OCI-LY7 (cell line): ENCODE results near the gene ASCC1. TPM values are rescaled to one million over a fixed set of nuclear protein-coding genes. Genes with fewer than 3 reads are reported as not detected.
"Not testable (repeated sequence)": the region's sequence is repeated elsewhere in the genome, so short reads cannot be mapped to it uniquely, and the experiment has no call there.

Source experiments
- BruUV-seq: library from RNA; stranded (reverse); fragments of 400-500 nt; replicated peaks from 2 replicates; lab custom pipeline; 2021; lab: Mats Ljungman, UMichigan
- CTCF ChIA-PET: fragments of 300-600 bp; sonication (Branson Sonifier 250); formaldehyde crosslinking; loops from one replicate; lab custom pipeline; 2022; ENCODE audit warnings: antibody characterized with exemption; ENCODE audit not compliant: unreplicated experiment; lab: Charles Lee
- POLR2A ChIA-PET: fragments of 300-600 bp; sonication (Branson Sonifier 250); formaldehyde crosslinking; loops from one replicate; lab custom pipeline; 2022; ENCODE audit warnings: antibody characterized with exemption; lab: Charles Lee
- DNase-seq: peaks from one replicate; pipeline ENCODE4 v3.0.0-alpha.2; 2015; ENCODE audit warnings: low spot score
- H2AFZ ChIP-seq: fragments of 200-600 bp; sonication (generic), shearing (Covaris generic); 2 replicates; pipeline ENCODE4 v1.6.1; 2014; ENCODE audit warnings: mild to moderate bottlenecking, antibody characterized with exemption, low read length, moderate library complexity
- H3K27ac ChIP-seq: fragments of 200-600 bp; sonication (generic); 2 replicates; pipeline ENCODE4 v1.5.1; 2014; ENCODE audit warnings: mixed run types, low read depth, mild to moderate bottlenecking, moderate library complexity, low read length, inconsistent platforms; ENCODE audit not compliant: poor library complexity, severe bottlenecking
- H3K36me3 ChIP-seq: fragments of 200-600 bp; sonication (generic); 2 replicates; pipeline ENCODE4 v1.6.1; 2014; ENCODE audit warnings: mild to moderate bottlenecking, antibody characterized with exemption, low read length, moderate library complexity, mixed read lengths; ENCODE audit not compliant: insufficient read depth
- H3K4me1 ChIP-seq: fragments of 200-600 bp; sonication (generic); 2 replicates; pipeline ENCODE4 v1.5.1; 2014; ENCODE audit warnings: mild to moderate bottlenecking, low read length; ENCODE audit not compliant: insufficient read depth, poor library complexity, severe bottlenecking
- H3K4me2 ChIP-seq: fragments of 200-600 bp; sonication (generic); 2 replicates; pipeline ENCODE4 v1.6.1; 2014; ENCODE audit warnings: mild to moderate bottlenecking, low read length
- H3K4me3 ChIP-seq: fragments of 200-600 bp; sonication (generic); 2 replicates; pipeline ENCODE4 v1.5.1; 2014; ENCODE audit warnings: mild to moderate bottlenecking, low read depth, low read length; ENCODE audit not compliant: poor library complexity, severe bottlenecking
- H3K79me2 ChIP-seq: fragments of 200-600 bp; sonication (generic); 2 replicates; pipeline ENCODE4 v1.6.1; 2016; ENCODE audit warnings: low read depth, mild to moderate bottlenecking, low read length, moderate library complexity, mixed read lengths; ENCODE audit not compliant: insufficient read depth
- H3K9me2 ChIP-seq: fragments of 200-600 bp; sonication (generic); 2 replicates; pipeline ENCODE4 v1.6.1; 2016; ENCODE audit warnings: mild to moderate bottlenecking, low read length, mixed read lengths; ENCODE audit not compliant: insufficient read depth
- H3K9me3 ChIP-seq: fragments of 200-600 bp; sonication (generic); 2 replicates; pipeline ENCODE4 v1.6.1; 2014; ENCODE audit warnings: mild to moderate bottlenecking, mixed run types, low read length, mixed read lengths
- H4K20me1 ChIP-seq: fragments of 200-600 bp; sonication (generic); 2 replicates; pipeline ENCODE4 v1.6.1; 2014; ENCODE audit warnings: mild to moderate bottlenecking, antibody characterized with exemption, low read length, moderate library complexity, mixed read lengths; ENCODE audit not compliant: insufficient read depth
- EZH2phosphoT487 ChIP-seq: fragments of 200-600 bp; sonication (generic); IDR thresholded peaks from 2 replicates; pipeline ENCODE4 v1.6.1; 2018; ENCODE audit warnings: low read depth, borderline replicate concordance, mild to moderate bottlenecking, mixed run types, antibody characterized with exemption, low read length, moderate library complexity, mixed read lengths
- intact Hi-C: fragments of 100-400 bp; cut with micrococcal nuclease; formaldehyde crosslinking; loops from one replicate; pipeline ENCODE4 v1.10.0; 2022; ENCODE audit not compliant: unreplicated experiment
- total RNA-seq, 2 experiments: library from RNA; depleted of rRNA in 1 of 2; stranded (reverse); fragments of >200 nt in 1 of 2; shearing (Covaris generic) in 1 of 2; gene quantifications; 2 replicates each; pipeline ENCODE4 v1.2.3, GENCODE V29; 2014 to 2022
- TF ChIP-seq, protein P1 (sequence below): fragments of 200-600 bp; sonication (generic); conservative IDR thresholded peaks from 2 replicates; pipeline ENCODE4 v1.5.1; 2014; ENCODE audit warnings: mild to moderate bottlenecking, antibody characterized with exemption, low read length, moderate library complexity, mixed read lengths

Gene ASCC1
- total RNA-seq, 2 experiments from 2014 or later, result 27.1 to 59.9 TPM

DNA sequence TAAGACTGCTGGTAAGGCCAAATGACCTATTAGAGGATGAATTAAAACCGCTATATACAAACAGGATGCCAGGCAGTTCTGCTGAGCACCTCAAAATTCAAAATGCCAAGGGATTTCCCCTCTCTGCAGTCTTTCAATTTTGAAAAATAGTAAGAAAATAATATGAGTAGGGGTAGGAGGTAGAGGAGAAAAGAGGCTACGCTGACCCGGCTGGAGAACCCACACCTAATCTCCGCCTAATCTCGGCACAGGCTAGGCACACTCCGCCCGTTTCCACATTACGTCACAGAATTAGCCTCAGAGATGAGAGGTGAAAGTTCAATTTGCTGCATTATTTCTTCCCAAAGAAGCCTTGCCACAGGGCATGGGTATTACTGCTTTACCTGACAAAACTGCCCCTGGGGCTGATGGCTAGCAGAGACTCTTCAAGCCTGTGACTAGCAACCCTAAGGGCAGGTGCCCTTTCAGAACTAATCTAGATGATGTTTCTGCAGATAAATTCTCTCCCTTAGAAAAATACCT is 106.4 kb downstream of the ASCC1 start:
- no peak for DNase-seq
- TF ChIP-seq, protein P1, sequence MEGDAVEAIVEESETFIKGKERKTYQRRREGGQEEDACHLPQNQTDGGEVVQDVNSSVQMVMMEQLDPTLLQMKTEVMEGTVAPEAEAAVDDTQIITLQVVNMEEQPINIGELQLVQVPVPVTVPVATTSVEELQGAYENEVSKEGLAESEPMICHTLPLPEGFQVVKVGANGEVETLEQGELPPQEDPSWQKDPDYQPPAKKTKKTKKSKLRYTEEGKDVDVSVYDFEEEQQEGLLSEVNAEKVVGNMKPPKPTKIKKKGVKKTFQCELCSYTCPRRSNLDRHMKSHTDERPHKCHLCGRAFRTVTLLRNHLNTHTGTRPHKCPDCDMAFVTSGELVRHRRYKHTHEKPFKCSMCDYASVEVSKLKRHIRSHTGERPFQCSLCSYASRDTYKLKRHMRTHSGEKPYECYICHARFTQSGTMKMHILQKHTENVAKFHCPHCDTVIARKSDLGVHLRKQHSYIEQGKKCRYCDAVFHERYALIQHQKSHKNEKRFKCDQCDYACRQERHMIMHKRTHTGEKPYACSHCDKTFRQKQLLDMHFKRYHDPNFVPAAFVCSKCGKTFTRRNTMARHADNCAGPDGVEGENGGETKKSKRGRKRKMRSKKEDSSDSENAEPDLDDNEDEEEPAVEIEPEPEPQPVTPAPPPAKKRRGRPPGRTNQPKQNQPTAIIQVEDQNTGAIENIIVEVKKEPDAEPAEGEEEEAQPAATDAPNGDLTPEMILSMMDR, result no peak
- TF ChIP-seq EZH2phosphoT487, result no peak
- Histone ChIP-seq H3K4me2 (no peak overlapping the region), H2AFZ (no peak overlapping the region), H3K36me3 (peaks cover 5% of the 10 kb centered on the region; the same call in 1 of the 2 replicates), H3K27ac (no peak overlapping the region), H4K20me1 (no peaks in the 10 kb centered on the region), H3K4me1 (peaks cover 29% of the 10 kb centered on the region), H3K9me2 (no peaks in the 10 kb centered on the region), H3K9me3 (no peaks in the 10 kb centered on the region), H3K4me3 (no peak overlapping the region), H3K79me2 (no peaks in the 10 kb centered on the region)
- BruUV-seq, result no TSS peak
- ChIA-PET CTCF (no interaction called here), POLR2A (no interaction called here)
- intact Hi-C loops, result no loop called here

- CTCF ChIA-PET, result interaction anchor here (1.2 kb wide), 1 partner anchor 17 kb away, joined by 5 read pairs; no protein-coding TSS in a partner anchor
- BruUV-seq, result no TSS peak
- intact Hi-C loops, result no loop called here
- no peak overlapping the region for H3K4me2 ChIP-seq
- H3K4me3 ChIP-seq, result no peak overlapping the region
- peaks cover 5% of the 10 kb centered on the region; the same call in 1 of the 2 replicates for H3K36me3 ChIP-seq
- H3K4me1 ChIP-seq, result peaks cover 29% of the 10 kb centered on the region
- TF ChIP-seq, protein P1, result no peak
- no peak for TF ChIP-seq EZH2phosphoT487
- H4K20me1 ChIP-seq, result no peaks in the 10 kb centered on the region
- no peak for DNase-seq
- POLR2A ChIA-PET, result interaction anchor here (0.7 to 1.4 kb wide), 4 partner anchors 10 to 1386 kb away, joined by 3 read pairs; no protein-coding TSS in a partner anchor
- no peaks in the 10 kb centered on the region for H3K9me3 ChIP-seq
- H3K27ac ChIP-seq, result no peak overlapping the region
- H3K9me2 ChIP-seq, result no peaks in the 10 kb centered on the region
- no peaks in the 10 kb centered on the region for H3K79me2 ChIP-seq
- H2AFZ ChIP-seq, result no peak overlapping the region
These were observed 107.0 kb downstream of the ASCC1 start for GRCh38 chr10:72108830-72109635.

DNA sequence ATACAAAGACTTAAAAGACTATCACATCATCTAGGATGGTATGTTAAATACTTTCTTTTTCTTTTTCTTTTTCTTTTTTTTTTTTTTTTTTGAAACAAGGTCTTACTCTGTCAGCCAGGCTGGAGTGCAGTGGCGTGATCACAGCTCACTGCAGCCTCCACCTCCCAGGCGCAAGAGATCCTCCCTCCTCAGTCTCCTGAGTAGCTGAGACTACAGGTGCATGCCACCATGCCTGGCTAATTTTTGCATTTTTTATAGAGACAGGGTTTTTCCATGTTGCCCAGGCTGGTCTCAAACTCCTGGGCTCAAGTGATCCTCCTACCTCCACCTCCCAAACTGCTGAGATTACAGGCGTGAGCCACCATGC is 108.1 kb downstream of the ASCC1 start:
- POLR2A ChIA-PET, result interaction anchor here (0.9 to 1.4 kb wide), 4 partner anchors 11 to 247 kb away, joined by 3 read pairs; no protein-coding TSS in a partner anchor
- peaks cover 29% of the 10 kb centered on the region for H3K4me1 ChIP-seq
- H3K9me2 ChIP-seq, H3K79me2 ChIP-seq, H3K4me3 ChIP-seq, H2AFZ ChIP-seq, H3K27ac ChIP-seq, intact Hi-C loops, H3K36me3 ChIP-seq, DNase-seq, BruUV-seq, H4K20me1 ChIP-seq, H3K9me3 ChIP-seq: not testable (repeated sequence)
- CTCF ChIA-PET, result interaction anchor here (0.5 to 1.2 kb wide), 2 partner anchors 18 to 292 kb away, joined by 3 to 5 read pairs; no protein-coding TSS in a partner anchor
- H3K4me2 ChIP-seq, result peak overlapping the region; percentile 43; the same call in 1 of the 2 replicates
